Renal cortex interstitium (tissue), 11 donors: ENCODE results near the gene NANOS2. TPM values are rescaled to one million over a fixed set of nuclear protein-coding genes. Genes with fewer than 3 reads are reported as not detected.
"Not testable (repeated sequence)": the region's sequence is repeated elsewhere in the genome, so short reads cannot be mapped to it uniquely, and the experiment has no call there.

ENCODE experiments used
- DNase-seq, 11 donors: peaks; one replicate each; pipeline ENCODE4 v3.0.0-alpha.2; 2013; ENCODE audit warnings: low read depth in 9 of 11, low spot score in 4 of 11; ENCODE audit errors: extremely low read depth in 1 of 11
- polyA plus RNA-seq, 3 donors: library from polyadenylated mRNA; unstranded; fragments of 120-200 nt; gene quantifications; one replicate each; pipeline ENCODE4 v1.2.1, GENCODE V29; 2013; ENCODE audit not compliant: insufficient read length in 3 of 3

NANOS2 gene
- polyA plus RNA-seq, 3 donors = not detected

DNA sequence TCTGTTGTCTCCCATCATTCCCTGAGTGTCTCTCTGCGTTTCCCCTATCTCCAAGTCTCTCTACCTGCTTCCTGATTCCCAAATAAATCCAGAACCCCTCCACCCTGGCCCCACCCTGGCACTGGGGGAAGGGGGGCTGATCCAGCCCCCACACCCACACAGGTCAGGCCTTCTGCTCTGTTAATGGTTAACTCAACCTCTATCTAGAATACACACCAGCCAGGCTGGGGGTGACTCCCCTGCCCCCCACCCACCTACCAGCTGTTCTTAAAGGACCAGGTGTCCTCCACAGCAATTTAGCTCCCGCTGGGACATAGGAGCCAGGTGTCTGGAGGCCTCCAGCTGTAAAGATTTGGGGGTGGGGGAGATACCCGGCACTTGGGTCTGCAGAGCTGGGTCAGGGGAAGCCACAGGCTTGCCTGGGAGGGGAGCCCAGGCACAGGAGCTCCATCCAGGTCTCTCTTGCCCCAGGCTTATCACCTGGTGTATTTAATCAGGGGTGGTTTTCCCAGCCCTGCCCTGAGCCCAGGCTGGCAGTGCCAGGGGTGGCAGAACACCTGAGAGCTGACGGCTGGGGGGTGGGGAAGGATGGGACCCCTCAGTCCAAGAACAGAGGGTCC lies 32.6 kb downstream of the NANOS2 start:
- DNase-seq = no peak

DNA sequence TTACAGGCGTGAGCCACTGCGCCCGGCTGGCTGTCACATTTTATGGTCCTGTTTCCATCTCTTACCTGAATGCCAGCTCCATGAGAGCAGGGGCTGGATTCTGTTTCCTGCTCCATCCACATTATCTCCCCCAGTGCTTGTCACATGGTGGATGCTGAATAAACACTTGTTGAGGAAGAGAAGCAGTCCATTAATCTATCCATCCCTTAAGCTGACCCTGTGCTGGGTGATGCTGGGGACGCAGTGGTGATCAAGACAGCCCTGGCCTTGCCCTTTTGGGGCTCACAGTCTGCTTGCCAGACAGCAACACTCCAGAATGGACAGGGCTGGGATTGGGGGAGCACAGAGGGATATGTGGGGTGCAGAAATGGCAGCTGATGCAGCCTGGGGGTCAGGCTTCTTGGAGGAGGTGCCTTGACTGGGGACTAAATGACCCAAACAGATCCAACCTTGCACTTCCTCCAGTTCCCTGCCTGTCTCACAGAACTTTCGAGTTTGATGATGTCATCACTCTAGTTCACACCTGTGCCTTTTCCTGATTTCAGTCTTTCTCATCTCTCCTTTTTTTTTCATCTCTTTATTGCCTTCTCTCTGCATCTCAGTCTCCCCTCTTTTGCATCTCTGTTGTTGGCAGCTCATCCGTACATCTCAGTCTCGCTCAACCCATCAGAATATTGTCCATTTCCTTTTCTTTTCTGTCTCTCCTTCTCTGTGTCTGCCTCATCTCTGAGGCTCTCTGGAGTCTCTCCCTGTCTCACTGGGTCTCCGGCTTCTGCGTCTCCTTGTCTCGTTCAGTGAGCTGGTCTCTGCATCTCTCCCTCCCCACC lies 33.3 kb downstream of the NANOS2 start:
- DNase-seq = no peak

GRCh38 chr19:45879971-45880370 lies 34.6 kb downstream of the NANOS2 start:
- DNase-seq = no peak

- DNase-seq = no peak
Measured at GRCh38 chr19:45879055-45879454, 35.5 kb downstream of the NANOS2 start.

- DNase-seq = no peak
Measured at GRCh38 chr19:45878043-45878794, 36.4 kb downstream of the NANOS2 start.

DNA sequence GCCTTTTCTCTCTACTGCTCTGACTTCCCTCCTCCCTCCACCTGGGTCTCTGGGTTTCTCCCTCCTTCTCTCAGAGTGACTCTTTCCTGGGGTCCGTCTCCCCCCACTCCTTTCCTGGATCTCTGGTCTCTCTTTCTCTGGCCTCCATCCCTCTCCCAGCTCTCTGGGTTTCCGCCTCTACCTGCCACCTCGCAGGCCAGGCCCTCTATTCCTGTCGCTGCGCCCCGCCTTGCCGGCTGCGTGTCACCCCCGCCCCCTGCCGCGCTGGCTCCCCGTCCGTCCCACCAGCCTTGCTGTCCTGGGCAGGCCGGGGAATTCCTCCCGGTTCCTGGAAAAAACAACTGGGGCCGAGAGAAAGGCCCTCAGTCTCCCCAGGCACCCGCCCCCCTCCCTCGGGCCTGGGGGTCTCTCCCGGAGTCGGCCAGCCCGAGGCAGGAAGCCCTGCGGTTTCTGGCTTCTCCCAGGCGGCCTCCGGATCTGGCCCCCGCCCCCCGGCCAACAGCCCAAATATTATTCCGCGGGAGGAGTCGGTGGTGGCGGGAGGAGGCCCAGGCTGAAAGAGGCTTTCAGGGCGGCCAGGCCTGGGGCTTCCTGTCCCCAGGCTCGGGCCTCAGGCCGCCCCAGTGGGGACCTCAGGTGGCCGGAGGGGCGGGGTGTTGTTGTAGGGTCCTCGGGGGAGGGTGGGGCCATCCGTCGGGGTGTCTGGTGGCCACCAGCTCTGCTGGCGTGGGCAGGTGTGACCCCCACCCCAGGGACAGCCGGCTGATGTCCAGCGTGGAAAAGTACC lies 38.0 kb downstream of the NANOS2 start:
- DNase-seq = peak in 1 of 11 donors; percentile 43

GRCh38 chr19:45876161-45876410 lies 38.5 kb downstream of the NANOS2 start:
- DNase-seq = no peak

DNA sequence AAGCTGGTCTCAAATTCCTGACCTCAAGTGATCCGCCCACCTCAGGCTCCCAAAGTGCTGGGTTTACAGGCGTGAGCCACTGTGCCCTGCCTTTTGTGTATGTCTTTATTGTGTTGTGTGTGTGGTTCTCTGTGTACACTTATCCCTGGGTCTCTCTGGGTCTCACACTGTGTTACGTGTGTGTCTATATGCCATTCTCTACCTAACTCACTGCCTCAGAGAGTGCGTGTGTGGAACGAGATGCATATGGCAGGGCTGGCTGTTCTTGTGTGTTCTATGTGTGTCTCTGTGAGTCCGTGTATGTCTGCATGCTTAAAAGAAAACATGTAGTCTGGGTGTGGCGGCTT lies 40.0 kb downstream of the NANOS2 start:
- no peak for DNase-seq

DNA sequence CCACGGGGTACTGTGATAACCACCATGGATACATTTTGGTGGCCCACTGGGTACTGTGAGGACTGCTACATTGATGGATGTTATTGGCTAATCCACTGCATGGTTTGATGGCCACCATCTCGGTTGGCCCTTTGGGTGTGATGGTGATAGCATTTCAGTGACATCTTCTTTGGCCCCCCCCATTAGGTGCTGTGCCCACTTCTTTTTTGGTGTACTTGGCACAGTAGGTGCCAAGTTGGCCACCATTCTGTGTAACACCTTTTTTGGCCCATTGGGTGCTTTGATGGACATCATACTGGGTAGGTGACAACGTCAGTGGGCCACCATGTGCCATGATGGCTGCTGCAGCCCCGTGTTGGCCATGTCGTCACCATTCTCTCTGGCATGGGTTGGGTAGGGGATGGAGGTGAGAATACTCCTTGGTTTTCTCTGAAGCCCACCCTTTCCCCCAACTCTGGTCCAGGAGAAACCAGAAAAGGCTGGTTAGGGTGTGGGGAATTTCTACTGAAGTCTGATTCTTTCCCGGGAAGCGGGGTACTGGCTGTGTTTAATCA lies 41.3 kb downstream of the NANOS2 start:
- DNase-seq = no peak

- no peak for DNase-seq
Measured at GRCh38 chr19:45872095-45872919, 42.3 kb downstream of the NANOS2 start.

DNA sequence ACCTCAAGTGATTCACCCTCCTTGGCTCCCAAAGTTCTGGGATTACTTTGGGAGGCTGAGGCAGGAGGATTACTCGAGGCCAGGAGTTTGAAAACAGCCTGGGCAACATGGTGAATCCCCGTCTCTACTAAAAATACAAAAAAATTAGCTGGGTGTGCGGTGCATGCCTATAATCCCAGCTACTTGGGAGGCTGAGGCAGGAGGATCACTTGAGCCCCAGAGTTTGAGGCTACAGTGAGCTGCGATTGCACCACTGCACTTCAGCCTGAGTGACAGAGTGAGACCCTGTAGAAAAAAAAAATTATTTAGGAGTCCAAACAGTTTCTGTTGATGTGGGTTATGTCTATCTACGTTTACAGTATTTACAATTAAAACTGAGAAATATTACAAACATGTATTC lies 43.8 kb downstream of the NANOS2 start:
- no peak for DNase-seq

DNA sequence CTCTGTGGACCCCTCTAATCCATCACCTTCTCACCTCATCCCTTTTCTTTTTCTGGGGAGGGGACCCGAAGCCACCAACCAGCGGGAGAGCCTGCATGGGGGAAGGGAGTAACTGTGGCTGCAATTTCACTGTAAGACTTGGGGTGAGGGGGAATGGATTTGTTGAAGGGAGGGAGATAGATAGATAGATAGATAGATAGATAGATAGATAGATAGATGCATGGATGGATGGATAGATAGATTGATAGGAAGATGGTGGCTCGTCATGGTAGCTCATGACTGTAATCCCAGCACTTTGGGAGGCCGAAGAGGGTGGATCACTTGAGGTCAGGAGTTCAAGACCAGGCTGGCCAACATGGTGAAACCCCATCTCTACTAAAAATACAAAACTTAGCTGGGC lies 47.3 kb downstream of the NANOS2 start:
- not testable (repeated sequence) for DNase-seq

DNA sequence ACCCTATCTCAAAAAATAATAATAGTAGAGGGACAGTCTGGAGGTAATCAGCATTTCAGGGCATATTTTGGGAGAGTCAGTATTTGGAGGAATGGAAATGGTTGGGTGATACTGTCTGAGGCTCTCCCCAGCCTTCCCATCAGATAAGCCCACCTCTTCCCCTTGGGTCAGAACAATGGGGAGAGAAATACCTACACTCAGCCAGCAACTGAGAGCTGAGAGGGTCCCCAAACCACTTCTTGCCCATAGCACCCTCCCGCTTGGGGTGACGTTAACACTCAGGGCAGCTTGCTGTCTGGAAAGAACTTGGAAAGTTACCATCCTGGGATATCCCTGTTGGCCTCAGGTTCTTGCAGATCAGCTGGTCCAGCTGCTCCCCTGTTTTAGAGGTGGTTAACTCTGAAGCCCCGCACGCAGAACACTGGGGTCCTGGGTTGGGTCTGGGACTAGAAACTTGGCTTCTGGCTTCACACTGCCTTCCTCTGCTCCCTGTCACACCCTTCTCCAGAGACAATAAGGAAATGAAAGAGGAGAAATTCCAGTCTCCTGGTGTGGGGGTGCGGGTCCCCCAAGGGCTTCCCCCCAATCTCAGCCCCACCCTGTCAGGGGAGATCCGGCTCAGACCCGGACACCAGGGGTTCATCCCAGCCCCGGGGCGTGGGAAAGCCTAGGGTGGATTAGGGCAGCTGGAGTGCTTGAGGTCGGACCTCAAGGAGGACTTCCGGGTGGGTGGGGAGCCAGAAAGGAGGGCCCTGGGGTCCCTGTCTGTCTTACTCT lies 48.0 kb downstream of the NANOS2 start:
- DNase-seq = no peak

DNA sequence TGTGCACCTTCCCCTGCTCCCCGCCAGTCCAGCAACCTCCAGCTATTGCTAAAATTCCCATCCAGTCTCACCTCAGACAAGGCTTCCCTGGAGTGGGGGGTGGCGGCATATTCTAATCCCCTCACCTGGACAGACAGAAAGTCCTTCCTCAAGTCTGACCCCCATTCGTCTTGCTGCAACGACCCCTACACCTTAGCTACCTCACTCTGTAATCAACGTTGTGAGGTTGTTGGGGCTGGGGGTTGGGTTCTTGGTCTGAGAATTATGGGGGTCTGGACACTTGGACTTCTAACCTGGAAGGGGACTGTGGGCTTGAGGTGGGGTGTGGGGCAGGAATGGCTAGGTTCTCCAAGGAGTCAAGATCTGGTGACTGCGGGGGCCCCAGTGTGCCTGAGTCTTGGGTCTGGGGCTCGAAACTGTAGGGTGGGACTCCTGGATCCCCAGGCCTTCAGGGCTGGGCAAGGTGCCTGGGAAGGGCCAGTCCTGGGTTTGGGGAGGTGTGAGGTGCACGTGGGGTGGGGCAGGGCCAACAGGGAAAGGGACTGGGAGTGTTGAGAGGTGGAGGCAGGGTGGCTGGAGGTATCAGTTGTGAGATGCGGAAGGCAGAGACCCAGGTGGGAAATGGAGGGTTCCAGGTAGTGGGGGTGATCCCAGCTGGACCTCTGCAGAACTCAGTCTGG lies 49.2 kb downstream of the NANOS2 start:
- DNase-seq = no peak

- DNase-seq = no peak
Measured at GRCh38 chr19:45864629-45865082, 49.9 kb downstream of the NANOS2 start.

- no peak for DNase-seq
Measured at GRCh38 chr19:45863840-45864628, 50.5 kb downstream of the NANOS2 start, which contains the start of gene FOXA3. Gene FOXA3 (plus strand): TSS chr19:45864326. CDS start chr19:45864457, 131 bp downstream.
